Ovary (tissue), 3 donors: ENCODE measurements around the gene C15orf61.

ENCODE experiments used
- EP300 ChIP-seq: sonication (generic); formaldehyde crosslinking; IDR thresholded peaks from one replicate; pipeline ENCODE4 v1.6.1; 2017; ENCODE audit warnings: antibody characterized with exemption
- POLR2A ChIP-seq: fragments of 450-650 bp; IDR thresholded peaks from one replicate; pipeline ENCODE4 v1.6.1; 2017; ENCODE audit warnings: antibody characterized with exemption, mild to moderate bottlenecking, moderate library complexity
- TF ChIP-seq, protein P1 (sequence below), 3 donors: fragments of 450-650 bp in 2 of 3; fragments of 200-600 bp in 1 of 3; IDR thresholded peaks; one replicate each; pipeline versions ENCODE4 v1.5.1 to v1.8.0; 2016 to 2022; ENCODE audit warnings: antibody characterized with exemption in 3 of 3, mild to moderate bottlenecking in 1 of 3
- donor health status: DM: no; HTN: no; CAD: no.

DNA sequence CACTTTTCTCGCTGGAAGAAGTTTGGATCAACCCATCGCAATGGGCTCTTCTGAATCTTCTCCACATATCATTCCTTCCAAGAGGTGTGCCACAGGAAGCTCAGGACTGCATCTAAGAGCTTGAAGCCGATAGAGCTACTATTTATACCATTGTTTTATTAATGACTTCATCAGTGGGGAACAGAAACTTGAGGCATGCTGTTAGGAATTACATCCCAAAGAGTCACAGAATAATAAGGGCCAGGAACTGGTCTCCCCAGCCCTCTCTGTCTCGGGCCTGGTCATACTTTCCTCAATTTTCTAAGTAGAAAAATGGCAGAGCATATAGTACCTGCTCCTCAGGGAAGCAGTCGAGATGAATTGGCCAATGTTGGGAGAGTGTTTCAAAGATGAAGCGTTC lies 16.9 kb upstream of the C15orf61 start:
- TF ChIP-seq, protein P1, sequence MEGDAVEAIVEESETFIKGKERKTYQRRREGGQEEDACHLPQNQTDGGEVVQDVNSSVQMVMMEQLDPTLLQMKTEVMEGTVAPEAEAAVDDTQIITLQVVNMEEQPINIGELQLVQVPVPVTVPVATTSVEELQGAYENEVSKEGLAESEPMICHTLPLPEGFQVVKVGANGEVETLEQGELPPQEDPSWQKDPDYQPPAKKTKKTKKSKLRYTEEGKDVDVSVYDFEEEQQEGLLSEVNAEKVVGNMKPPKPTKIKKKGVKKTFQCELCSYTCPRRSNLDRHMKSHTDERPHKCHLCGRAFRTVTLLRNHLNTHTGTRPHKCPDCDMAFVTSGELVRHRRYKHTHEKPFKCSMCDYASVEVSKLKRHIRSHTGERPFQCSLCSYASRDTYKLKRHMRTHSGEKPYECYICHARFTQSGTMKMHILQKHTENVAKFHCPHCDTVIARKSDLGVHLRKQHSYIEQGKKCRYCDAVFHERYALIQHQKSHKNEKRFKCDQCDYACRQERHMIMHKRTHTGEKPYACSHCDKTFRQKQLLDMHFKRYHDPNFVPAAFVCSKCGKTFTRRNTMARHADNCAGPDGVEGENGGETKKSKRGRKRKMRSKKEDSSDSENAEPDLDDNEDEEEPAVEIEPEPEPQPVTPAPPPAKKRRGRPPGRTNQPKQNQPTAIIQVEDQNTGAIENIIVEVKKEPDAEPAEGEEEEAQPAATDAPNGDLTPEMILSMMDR (IDR thresholded peaks at IDR 0.05): no peak
- no peak for TF ChIP-seq POLR2A
- no peak for TF ChIP-seq EP300
